Measurements from ENCODE around the gene ACTN3. TPM values are rescaled to one million over a fixed set of nuclear protein-coding genes. Genes with fewer than 3 reads are reported as not detected.

ACTN3 gene
- total RNA-seq (2014; rRNA removed; shearing (Covaris generic)), result not detected in 2 replicates
- total RNA-seq (2022), result 0.15 and 0.27 TPM in 2 replicates
- Bru-seq, nascent RNA, result percentile 19 among the genes with signal in this experiment
- percentile 20 among the genes with signal in this experiment for BruChase-seq, experiment 1, labeled RNA remaining after a 6-hour chase
- BruChase-seq, experiment 2, labeled RNA remaining after a 2-hour chase, result percentile 10 among the genes with signal in this experiment
- long read RNA-seq, result 0 reads

DNA sequence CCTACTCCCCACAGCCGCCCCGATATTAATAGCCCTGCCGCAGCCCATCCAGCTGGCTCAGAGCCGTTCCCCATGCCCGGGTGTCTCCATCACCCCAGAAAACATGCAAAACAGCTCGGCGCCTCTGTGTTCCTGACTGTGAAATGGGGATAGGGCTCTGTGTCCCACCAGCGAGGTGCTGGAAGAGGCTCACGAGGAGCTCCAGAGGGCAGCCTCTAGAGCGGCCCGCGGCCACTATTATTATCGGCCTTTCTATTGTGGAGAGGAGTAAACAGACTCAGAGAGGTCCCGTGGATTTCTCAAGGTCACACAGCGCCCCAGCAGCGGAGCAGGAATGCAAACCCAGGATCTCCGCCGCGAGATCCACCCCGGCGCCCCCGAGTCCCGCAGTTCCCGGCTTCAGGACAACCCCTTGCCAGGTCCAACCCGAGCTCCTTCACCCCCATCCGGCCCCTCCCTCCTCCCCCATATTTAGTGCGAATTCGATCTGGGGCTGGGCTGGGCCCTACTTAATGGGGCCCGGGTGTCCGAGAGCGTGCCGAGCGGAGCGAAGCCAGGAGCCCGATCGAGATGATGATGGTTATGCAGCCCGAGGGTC, at the start of gene ACTN3:
TSS of gene ACTN3 (plus strand) at position 536 of the 598 bp plus-strand sequence. CDS start at position 571, 35 bp downstream.
- DNase-seq (ENCODE audit: low spot score), result no peak
- Histone ChIP-seq H3K4me1 (ENCODE audit: insufficient read depth, low read length, poor library complexity, severe bottlenecking) (peaks cover 33% of the 10 kb centered on the region), H3K4me2 (ENCODE audit: low read length) (peak within 1 kb of the TSS; percentile 86), H3K9me3 (ENCODE audit: low read length) (no peaks in the 10 kb centered on the region), H3K79me2 (ENCODE audit: insufficient read depth, low read depth, low read length) (peaks cover 9% of the 10 kb centered on the region; the same call in 1 of the 2 replicates), H3K9me2 (ENCODE audit: insufficient read depth, low read length) (no peaks in the 10 kb centered on the region), H4K20me1 (ENCODE audit: insufficient read depth, low read length) (no peaks in the 10 kb centered on the region), H3K36me3 (ENCODE audit: insufficient read depth, low read length) (peaks cover 12% of the 10 kb centered on the region), H3K4me3 (ENCODE audit: low read depth, low read length, poor library complexity, severe bottlenecking) (peak within 1 kb of the TSS; percentile 89), H2AFZ (ENCODE audit: low read length) (peak within 1 kb of the TSS; percentile 88), H3K27ac (ENCODE audit: low read depth, low read length, poor library complexity, severe bottlenecking) (peak within 1 kb of the TSS; percentile 79)
- TF ChIP-seq EZH2phosphoT487 (IDR thresholded peaks at IDR 0.05; ENCODE audit: borderline replicate concordance, low read depth, low read length), result no peak
- no peak for TF ChIP-seq CTCF (conservative IDR thresholded peaks at IDR 0.05; ENCODE audit: low read length)
- intact Hi-C loops (cut with micrococcal nuclease; ENCODE audit: unreplicated experiment), result loop anchor here (1.0 kb wide), 1 partner anchor 66 kb away; the partner anchor contains the start of gene DPP3
- no TSS peak for BruUV-seq (replicated peaks)
- POLR2A ChIA-PET, result interaction anchor here (0.6 to 2.8 kb wide), 6 partner anchors 48 to 582 kb away, joined by 3 to 11 read pairs (median 4); partner anchors contain the start of gene RBM4B
- CTCF ChIA-PET (ENCODE audit: unreplicated experiment), result interaction anchor here (0.6 to 1.5 kb wide), 3 partner anchors 65 to 132 kb away, joined by 3 to 7 read pairs (median 3); partner anchors contain the start of genes MRPL11 and RBM4B

DNA sequence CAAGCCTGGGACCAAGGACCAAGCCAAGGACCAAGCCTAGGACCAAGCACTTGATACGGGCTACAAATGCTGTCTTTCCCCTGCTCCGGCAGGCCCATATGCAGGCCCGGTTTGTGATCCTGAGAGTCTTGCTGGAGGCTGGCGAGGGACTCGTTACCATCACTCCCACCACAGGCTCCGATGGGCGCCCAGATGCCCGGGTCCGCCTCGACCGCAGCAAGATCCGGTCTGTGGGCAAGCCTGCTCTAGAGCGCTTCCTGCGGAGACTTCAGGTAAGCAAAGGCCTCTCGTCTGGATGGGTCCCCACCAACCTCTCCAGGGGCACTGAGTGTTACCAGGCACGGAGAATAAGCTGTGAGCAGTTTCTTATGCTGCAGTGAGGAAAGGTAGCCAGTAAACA, 49.5 kb upstream of the ACTN3 start:
- Histone ChIP-seq H4K20me1 (ENCODE audit: insufficient read depth, low read length) (no peaks in the 10 kb centered on the region), H2AFZ (ENCODE audit: low read length) (no peak overlapping the region), H3K27ac (ENCODE audit: low read depth, low read length, poor library complexity, severe bottlenecking) (no peak overlapping the region), H3K4me2 (ENCODE audit: low read length) (no peak overlapping the region), H3K4me3 (ENCODE audit: low read depth, low read length, poor library complexity, severe bottlenecking) (no peak overlapping the region), H3K79me2 (ENCODE audit: insufficient read depth, low read depth, low read length) (no peaks in the 10 kb centered on the region), H3K9me2 (ENCODE audit: insufficient read depth, low read length) (no peaks in the 10 kb centered on the region), H3K4me1 (ENCODE audit: insufficient read depth, low read length, poor library complexity, severe bottlenecking) (no peaks in the 10 kb centered on the region), H3K36me3 (ENCODE audit: insufficient read depth, low read length) (peaks cover 38% of the 10 kb centered on the region), H3K9me3 (ENCODE audit: low read length) (no peaks in the 10 kb centered on the region)
- no peak for TF ChIP-seq CTCF (conservative IDR thresholded peaks at IDR 0.05; ENCODE audit: low read length)
- no peak for TF ChIP-seq EZH2phosphoT487 (IDR thresholded peaks at IDR 0.05; ENCODE audit: borderline replicate concordance, low read depth, low read length)
- ChIA-PET CTCF (ENCODE audit: unreplicated experiment) (no interaction called here), POLR2A (no interaction called here)
- no TSS peak for BruUV-seq (replicated peaks)
- no peak for DNase-seq (ENCODE audit: low spot score)
- intact Hi-C loops (cut with micrococcal nuclease; ENCODE audit: unreplicated experiment), result no loop called here

DNA sequence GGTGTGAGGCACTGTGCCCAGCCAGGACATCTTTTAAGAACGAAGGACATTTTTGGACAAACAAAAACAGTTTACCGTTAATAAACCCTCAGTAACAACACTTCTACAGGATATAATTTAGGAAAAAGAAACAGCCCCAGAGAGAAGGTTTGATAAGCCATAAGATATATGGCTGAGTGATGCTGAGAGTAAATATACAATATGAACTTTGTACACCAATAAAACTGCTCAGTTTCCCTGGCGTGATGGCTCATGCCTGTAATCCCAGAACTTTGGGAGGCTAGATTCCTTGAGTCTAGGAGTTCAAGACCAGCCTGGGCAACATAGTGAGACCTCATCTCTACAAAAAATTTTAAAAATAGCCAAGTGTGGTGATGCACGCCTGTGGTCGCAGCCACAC, 48.2 kb upstream of the ACTN3 start:
- no TSS peak for BruUV-seq (replicated peaks)
- ChIA-PET POLR2A (no interaction called here), CTCF (ENCODE audit: unreplicated experiment) (no interaction called here)
- Histone ChIP-seq H3K9me2 (ENCODE audit: insufficient read depth, low read length) (no peaks in the 10 kb centered on the region), H3K27ac (ENCODE audit: low read depth, low read length, poor library complexity, severe bottlenecking) (no peak overlapping the region), H3K4me1 (ENCODE audit: insufficient read depth, low read length, poor library complexity, severe bottlenecking) (no peaks in the 10 kb centered on the region), H3K36me3 (ENCODE audit: insufficient read depth, low read length) (peaks cover 29% of the 10 kb centered on the region), H3K9me3 (ENCODE audit: low read length) (no peaks in the 10 kb centered on the region), H4K20me1 (ENCODE audit: insufficient read depth, low read length) (no peaks in the 10 kb centered on the region), H2AFZ (ENCODE audit: low read length) (no peak overlapping the region), H3K4me3 (ENCODE audit: low read depth, low read length, poor library complexity, severe bottlenecking) (no peak overlapping the region), H3K4me2 (ENCODE audit: low read length) (no peak overlapping the region), H3K79me2 (ENCODE audit: insufficient read depth, low read depth, low read length) (no peaks in the 10 kb centered on the region)
- no peak for DNase-seq (ENCODE audit: low spot score)
- intact Hi-C loops (cut with micrococcal nuclease; ENCODE audit: unreplicated experiment), result no loop called here
- TF ChIP-seq EZH2phosphoT487 (IDR thresholded peaks at IDR 0.05; ENCODE audit: borderline replicate concordance, low read depth, low read length) (no peak), CTCF (conservative IDR thresholded peaks at IDR 0.05; ENCODE audit: low read length) (no peak)
